GM19328 (cell line): Measurements from ENCODE around the gene CBFA2T3.
"Not testable (repeated sequence)": the region's sequence is repeated elsewhere in the genome, so short reads cannot be mapped to it uniquely, and the experiment has no call there.

Experiments
- ATAC-seq: cut with Tn5 transposase; IDR thresholded peaks from one replicate; pipeline ENCODE4 v1.9.1; 2021; ENCODE audit warnings: mild to moderate bottlenecking, moderate library complexity; ENCODE audit not compliant: unreplicated experiment

The CBFA2T3 gene

DNA sequence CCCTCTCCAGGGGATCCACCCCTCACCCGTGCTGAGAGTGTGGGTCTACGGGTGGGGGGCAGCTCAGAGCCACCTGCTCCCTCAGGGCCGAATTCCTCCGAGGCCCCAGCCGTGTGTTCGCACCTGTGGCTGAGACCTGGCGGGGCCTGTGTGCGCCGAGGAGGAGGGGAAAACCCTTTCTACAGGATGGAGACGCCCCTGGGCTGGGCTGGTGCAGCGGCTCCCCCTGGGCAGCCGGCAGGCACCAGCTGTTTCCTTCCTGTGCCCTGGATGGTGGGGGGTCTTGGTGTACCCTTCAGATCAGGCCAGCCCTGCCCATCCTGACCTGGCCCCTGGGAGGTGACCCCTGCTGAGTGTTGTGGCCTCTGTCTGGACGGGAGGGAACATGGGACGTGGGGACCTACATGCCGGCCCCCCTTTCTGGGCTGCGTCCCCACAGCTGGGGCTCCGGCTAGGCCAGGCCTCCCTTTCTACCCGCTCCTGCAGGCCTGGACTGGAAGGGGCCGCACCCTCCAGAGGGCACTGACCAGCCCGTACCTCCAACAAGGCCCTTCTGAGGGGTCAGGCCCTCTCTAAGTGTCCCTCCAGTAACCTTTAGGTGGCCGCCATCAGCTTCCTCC, 82.2 kb downstream of the CBFA2T3 start:
- no peak for ATAC-seq

DNA sequence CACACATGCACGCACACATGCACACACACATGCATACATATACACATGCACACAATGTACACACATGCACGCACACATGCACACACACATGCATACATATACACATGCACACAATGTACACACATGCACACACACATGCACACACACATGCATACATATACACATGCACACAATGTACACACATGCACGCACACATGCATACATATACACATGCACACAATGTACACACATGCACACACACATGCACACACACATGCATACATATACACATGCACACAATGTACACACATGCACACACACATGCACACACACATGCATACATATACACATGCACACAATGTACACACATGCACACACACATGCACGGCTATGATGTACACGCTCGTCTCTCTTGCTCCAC, 82.7 kb downstream of the CBFA2T3 start:
- ATAC-seq, result not testable (repeated sequence)

DNA sequence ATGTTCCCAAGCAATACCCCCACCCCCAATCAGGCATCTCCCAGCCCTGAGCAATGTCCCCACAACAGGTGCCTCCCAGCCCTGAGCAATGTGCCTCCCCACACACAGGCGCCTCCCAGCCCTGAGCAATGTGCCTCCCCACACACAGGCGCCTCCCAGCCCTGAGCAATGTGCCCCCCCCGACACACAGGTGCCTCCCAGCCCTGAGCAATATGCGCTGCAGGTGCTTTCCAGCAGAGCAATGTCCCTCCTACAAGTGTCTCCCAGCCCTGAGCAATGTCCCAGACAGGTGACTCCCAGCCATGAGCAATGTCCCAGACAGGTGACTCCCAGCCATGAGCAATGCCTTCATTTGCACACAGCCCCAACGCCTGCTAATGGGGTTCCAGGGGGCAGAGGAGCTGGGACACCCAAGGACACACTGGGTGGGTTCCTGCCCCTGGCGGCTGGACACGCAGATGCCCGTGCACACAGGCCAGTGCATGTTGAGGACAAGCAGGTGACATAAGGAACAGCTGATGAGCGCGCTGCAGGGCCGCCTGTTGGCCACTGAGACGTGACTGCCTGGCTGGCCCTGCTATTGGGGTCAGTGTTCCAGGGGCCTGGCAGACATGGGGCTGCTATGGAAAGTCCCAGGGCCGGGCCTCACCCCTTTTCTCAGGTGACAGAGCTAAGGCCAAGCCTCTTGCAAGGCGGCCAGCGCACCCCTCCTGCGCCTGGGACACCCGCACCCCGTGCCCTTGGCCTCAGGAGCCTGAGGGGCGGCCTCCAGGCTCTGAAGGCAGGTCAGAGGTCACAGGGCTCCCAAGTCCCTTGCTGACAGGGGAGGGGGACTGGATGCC, 83.7 kb downstream of the CBFA2T3 start:
- ATAC-seq, result no peak

DNA sequence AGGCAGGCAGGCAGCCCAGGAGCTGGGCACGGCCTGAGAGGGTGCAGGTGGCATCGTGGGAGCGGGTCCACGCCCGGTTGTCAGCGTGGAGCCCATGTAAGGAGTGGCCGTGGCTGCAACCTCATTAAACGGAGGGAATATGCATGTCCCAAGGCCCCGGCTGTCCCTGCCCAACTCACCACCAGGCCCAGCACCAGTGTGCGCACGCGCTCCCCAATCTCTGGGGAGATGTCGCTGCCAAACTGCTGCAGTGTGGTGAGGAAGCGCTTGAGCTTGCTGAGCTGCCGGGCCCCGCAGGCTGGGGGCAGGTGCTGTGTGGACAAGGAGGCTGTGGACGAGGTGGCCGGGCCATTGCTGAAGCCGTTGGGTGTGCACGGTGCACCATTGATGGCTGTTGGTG, 84.9 kb downstream of the CBFA2T3 start:
- no peak for ATAC-seq

DNA sequence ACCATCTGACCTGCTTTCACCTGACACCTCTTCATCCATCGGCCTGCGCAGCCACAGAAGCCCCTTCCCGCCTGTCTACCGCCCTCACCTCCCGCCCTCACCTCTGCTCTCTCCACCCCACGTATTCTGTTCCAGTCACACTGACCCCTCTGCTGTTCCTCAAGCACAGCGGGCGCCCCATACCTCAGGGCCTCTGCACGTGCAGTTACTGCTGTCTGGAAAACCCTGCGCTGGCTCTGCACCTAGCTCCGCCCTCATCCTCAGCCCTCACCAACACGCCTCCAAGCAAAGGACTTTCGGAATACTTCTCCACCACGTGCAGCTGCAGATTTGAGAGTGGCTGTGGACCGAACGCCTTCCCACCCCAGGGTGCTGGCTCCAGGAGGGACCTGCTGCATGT, 85.9 kb downstream of the CBFA2T3 start:
- ATAC-seq, result no peak

DNA sequence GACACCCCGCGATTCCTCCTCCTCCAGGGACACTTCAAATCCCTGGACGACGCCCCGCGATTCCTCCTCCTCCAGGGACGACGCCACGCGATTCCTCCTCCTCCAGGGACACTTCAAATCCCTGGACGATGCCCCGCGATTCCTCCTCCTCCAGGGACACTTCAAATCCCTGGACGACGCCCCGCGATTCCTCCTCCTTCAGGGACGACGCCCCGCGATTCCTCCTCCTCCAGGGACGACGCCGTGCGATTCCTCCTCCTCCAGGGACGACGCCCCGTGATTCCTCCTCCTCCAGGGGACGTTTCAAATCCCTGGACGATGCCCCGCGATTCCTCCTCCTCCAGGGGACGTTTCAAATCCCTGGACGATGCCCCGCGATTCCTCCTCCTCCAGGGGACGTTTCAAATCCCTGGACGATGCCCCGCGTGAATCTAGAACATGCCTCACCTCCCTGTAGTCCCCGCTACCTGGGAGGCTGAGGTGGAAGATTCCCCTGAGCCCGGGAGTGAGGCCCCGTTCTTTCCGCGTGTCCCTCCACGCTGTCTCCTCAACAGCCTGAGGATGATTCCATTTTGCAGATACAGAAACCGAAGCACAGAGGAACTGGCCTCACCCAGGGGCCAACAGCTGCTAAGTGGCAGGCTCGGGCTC, 87.2 kb downstream of the CBFA2T3 start:
- ATAC-seq, result not testable (repeated sequence)

DNA sequence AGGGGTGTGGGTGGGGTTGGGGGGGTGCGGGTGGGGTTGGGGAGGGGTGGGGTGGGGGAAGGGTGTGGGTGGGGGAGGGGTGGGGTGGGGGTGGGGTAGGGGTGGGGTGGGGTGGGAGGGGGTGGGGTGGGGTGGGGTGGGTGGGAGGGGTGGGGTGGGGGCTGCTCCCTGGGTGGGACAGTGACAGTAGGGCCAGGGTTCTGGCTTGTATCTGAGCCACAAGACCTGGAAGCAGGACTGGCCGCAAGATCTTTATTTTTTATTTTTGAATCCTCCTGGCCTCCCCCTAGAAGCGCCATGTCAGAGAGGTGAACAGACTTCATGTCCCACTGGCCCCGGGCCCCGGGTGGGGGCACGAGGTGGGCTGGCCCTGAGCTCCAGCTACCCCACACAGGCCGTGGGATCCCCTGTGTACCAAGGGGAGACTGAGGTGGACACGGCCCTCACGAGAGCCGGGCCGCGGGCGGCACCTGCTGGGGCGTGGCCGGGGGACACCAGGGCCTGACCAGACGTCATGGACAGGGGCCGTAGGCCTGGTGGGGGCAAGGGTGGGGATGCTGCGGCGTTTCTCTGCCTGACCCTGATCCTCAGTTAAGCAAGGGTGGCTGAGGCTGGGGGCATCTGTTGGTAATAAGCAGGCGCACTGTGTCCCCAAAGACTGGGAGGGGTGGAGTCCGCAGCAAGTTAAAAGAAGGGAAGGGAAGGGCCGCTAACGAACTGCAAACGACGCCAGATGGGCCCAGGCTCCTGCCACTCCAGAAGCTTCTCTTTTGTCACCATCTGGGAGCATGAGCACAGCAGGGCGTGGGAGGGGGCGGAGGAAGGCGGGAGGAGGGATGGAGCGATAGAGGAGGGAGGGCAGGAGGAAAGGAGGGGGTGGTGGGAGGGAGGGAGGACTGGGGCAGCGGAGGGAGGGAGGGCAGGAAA, 88.3 kb downstream of the CBFA2T3 start:
- ATAC-seq, result no peak

DNA sequence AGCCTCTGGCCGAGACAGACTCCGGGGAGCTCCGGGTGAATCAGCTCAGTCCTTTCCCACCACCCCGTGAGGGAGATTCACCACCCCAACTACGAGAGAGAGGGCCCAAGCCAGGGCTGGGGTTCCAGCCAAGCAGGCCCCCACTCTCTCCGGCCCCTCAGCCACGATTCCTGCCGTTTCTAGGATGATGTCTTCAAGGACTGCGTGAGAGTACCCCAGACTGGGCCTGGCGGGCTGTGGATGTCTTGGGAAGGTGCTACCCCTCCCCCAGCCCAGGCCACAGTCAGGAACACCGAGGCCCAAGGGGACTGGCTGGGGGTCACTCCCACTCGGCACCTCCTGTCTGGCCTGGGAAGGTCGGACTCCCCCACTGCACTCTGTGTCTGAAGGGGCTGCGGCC, 89.0 kb downstream of the CBFA2T3 start:
- no peak for ATAC-seq

DNA sequence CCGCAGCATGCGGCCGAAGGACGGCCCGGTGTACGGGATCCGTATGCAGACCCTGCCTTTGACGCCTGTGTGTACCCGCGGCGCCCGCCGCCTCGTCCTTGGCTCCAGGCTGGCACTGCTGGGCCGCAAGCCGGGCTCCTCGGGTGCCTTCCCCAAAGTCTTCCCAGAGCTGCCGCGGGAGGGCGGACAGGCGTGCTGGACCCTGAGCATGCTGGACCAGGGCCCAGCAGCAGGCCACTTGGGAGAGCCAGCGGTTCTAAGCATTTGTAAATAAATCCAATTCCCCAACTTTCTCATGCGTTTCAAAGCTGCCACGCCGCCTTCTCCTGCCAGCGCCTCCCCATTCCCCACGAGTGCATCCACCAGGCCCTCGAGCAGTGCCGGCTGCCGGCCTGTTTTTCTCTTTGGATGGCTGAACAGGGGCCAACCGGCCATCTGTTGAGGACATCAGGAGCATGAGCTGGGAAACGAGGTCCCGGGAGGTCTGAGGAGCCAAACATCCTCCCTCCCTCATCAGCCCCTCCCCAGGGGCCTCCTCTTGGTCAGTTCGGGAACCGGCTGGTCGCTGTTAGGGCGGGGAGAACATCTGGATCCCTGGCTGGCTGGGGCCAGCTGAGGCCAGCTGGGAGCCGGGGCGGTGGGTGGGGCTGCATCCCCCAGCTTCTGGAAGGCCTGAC, 90.0 kb downstream of the CBFA2T3 start:
- ATAC-seq, result no peak

DNA sequence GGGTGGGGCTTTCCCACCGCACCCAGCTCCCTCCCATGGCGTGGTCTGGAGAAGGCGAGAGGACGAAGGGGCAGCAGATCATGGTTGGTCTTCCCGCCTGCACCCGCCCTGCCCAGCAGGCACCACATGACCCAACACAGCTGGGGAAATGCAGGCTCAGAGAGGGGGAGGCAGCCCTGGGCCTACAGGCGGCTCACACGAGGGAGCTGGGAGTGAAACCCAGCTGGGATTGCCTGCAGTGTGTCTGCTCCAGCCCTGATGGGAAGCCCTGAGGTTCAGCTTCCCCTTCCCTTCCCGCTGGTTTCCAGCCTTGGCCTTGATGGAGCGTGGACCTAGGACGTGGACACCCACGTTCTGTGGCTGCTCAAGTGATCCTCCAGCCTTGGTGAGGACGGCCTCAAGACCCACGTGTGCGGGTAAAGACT, 90.6 kb downstream of the CBFA2T3 start:
- ATAC-seq, result no peak

DNA sequence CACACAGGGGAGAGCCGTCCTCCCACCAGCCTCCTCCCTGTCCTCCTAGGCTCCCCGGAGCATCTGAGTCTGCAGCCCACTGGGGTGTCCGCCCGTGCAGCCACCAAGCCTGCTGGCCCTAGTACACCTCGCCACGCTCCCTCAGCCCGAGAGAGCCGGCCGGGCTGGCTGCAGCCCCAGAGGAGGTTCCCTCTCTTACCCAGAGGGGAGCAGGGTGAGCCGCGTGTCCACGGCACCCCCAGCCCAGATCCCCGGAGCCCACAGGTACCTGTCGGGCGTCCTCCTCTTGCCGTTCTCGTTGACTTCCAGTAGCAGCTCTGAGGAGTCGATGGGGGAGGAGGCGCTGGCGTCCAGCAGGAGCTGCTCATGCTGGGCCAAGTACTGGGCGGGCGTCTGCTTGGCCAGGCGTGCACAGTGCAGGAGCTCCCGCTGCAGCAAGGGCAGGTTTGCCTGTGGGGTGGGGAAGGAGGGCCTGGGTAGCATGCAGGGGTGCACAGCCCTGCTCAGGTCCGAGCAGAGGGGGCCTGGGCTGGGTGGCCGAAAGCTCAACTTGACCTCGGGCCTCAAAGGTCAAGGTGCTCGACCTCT, 91.2 kb downstream of the CBFA2T3 start:
- no peak for ATAC-seq

DNA sequence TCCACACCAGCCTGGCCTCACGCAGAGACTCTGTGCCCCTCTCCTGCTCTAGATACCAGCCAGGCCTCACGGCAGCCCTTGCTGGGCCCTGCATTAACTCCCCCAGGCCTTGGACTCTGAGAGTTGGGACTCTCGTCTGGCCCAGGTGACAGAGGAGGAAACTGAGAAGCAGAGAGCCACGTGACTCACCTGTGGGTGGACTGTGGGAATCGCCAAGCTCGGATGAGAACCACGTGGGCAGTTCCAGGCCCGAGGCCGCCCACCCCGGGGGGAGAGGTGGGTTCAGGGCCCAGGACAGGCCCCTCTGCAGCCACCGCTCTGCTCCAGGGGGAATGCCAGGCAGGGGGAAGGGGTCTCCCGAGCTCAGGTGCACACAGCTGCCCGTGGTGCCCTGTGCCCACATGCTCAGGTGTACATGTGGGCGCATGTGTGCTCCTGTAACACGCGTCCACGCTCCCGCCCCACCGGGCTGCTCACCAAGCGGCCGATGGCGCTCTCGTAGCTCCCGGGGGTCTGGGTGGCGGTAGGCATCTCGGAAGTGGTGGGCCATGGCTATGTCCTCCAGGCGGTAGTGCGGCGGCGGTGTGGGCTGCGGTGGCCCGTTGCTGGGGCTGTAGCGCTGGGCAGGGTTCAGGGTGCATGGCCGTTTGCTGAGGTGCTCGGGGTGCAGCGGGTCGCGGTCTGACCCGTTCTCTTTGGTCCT, 92.3 kb downstream of the CBFA2T3 start:
- ATAC-seq, result no peak

DNA sequence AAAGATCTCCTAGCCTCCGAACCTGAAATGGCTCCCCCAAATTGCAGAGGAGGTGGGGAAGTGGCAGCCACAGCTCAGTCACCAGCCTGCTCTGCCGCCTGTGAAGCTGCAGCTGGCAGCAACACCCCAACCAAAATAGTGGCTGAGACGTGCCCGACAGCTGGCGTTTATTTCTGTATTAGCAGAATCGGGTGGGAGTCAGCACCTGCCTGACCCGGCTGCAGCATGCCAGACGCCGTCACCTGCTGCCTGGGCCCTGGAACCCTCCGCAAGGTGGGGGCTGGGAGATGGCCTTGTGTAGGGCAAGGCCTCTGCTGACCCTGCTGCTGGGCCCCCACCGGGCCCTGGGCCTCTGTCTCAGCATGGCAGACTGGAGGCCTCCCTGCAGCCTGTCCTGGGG, 93.1 kb downstream of the CBFA2T3 start:
- ATAC-seq, result no peak

DNA sequence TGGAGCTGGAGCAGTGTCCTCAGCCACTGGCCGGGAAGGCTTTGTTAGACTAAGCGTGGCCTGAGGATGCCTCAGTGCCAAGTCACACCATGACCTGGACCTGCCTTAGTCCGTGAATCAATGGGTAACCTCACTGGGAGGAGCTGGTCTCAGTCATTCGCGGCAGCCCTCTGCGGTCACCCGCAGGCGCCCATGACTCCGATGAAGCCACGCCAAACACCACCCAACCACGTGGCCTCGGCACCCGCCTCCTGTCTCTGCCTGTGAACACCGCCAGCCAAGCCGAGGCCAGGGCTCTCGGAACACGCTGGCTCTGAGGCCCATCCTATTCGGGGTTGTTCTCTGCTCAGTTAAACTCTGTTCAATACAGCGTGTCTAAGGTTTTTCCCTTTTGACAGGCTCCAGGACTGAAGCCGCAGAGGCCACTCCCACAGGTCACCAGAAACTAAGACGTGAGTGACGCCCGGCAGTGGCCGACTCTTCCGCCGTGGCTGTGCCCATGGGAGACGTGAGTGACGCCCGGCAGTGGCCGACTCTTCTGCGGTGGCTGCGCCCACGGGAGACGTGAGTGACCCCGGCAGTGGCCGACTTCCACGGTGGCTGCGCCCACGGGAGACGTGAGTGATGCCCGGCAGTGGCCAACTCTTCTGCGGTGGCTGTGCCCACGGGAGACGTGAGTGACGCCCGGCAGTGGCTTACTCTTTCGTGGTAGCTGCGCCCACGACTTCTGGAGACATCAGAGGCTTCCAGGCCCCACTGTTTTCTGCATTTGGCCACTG, 93.7 kb downstream of the CBFA2T3 start:
- ATAC-seq, result no peak

DNA sequence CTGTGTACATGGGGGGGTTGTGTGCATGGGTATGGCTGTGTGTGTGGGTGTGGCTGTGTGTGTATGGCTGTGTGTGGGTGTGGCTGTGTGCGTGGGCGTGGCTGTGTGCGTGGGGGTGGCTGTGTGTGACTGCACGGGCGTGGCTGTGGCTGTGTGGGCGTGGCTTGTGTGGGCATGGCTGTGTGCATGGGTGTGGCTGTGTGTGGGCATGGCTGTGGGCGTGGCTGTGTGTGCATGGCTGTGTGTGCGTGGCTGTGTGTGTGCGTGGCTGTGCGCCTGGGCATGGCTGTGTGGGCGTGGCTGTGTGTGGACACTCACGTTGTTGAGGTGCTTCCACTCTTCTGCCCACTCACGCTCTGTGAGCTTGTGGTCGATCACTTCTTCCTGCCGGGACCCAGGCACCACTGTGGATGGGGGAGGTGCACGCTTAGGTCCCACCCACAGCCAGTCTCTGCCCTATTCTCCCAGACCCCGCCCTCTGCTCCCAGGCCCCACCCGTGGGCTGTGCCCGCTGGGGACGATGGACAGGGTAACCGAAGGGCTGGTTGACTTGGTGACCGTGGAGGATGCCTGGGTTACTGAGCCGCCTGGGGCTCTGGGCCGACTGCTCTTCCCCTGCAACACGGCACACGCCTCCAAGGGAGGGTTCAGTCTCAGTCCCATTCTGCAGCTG, 94.5 kb downstream of the CBFA2T3 start:
- ATAC-seq, result no peak

DNA sequence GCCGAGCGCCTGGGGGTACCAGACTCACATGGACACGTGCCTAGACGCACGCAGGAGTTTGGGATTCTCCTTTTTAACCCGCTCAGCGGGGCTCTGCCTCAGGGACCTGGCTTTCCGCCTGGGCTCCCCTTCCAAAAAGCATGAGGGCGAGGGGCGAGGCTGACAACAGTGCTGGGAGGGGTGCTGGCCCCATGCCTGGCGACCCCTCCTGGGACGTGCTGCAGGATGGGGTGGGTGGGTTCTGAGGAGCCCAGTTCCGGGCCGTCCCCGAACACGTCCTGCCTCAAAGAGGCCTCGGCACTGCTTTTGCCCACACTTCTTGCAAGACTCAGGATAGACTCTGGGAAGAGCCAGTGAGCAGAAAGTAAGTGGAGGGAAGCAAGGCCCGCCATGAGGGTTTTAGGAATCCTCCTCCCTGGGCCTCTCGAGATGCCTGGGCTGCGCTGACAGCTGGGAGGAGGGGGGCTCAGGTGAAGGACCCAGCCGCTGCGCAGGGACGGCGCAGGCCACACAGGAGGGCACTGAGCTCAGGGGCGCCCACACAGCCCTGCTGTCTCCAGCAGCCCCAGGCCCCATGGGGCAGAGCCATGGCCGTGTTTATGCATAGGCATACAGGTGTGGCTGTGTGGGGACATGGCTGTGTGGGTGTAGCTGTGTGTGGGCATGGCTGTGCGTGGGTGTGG, 95.2 kb downstream of the CBFA2T3 start:
- no peak for ATAC-seq

DNA sequence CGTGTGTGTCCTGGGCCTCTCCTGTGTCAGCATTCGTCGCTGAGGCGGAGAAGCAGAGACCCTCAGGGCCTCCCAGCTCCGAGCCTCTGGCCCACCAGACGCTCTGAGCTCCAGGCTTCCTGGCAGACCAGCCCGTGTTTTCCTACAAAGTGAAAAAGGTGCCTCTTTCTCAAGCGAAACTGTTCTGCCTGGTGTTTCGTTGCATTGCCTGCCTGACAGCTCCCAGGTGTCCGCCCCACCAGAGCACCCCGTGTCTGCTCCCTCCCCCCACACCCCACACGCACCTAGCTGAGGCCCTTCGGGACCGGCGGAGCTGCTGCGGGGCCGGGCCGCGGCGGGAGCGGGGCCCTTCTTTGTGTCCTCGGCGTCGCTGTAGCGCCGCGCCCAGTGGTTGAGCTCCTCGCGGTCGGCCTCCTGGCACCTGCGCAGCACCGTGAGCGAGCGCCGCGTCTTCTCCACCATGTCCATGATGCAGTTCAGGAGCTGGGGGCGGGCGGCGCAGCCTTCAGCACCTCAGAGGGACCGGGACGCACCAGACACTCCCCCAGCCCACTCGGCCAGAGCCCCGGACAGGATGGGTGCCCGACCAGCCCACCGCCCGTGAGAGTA, 95.9 kb downstream of the CBFA2T3 start:
- ATAC-seq, result no peak
